DMS79 treated with DMSO at 0.1 percent for 48 hours (cell line): ENCODE results near the gene FAM131A.

Experiments
- DNase-seq: peaks from one replicate; lab custom pipeline; 2025; lab: John Stamatoyannopoulos, UW

Gene FAM131A

DNA sequence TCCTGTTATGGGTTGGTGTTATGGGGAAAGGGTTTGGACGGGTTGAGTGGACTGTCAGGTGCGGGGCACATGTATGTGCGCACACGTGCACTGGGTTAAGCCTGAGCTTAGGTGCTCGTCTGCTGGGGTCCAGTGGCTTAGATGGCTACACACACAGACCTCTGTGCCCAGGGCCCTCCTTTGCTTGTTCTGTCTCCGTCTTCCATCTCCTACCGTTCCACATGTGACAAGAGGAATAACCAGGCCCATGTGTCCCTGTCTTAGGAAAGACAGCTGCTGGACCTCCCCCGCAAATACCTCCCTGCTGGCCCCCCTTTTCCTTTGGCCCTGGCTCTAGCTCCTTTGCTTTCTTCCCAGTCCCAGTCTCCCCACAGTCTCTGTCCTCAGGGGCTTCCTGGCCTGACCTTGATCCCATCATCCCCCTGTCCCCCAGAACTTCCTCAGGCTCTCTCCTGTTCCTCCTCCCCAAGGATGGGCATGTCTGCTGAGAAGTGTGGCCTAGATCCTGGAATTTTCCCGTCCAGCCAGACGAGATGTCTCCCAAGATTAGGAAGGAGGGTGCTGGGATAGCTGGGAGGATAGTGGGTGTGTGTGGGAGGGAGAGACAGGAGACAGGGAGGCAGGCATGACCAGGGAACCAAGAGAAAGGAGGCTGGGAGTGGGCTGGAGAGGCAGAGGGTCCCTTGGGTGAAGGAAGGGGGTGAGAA lies 41.4 kb downstream of the FAM131A start:
- no peak for DNase-seq

DNA sequence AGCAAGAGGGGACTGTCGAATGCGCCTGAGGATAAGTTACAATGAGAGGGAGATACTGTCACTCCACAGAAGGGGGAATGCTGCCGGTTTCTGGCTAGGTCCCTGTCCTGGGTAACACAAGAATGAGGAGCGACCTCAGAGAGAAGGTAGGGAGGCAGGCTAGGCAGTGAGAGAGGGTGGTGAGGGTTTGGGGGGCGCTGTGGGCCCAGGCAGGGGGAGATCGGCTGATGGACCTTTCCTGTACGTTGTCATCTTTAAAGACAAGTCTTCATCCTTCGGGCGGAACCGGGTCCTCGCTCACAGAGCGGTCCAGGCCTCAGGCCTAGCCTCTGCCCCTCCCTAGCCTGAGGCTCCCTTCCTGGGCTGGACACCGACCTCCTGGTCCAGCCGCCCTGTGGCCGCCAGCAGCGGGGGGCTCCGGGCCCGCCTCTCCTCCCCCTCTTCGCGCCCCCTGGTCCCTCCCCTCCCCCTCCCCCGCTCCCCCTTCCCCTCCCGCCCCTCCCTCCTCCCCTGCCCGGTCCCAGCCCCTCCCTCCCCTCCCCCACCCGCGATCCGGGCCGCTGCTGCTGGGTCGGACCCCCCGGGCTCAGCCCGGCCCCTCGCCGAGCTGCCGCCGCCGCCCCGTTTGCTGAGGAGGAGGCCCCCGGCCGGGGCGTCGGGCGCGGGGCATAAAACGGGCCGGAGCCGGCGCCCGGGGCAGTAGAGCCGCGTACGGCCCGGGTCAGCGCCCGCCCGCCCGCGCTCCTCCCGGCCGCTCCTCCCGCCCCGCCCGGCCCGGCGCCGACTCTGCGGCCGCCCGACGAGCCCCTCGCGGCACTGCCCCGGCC lies 42.2 kb downstream of the FAM131A start, which contains the start of gene CHRD:
TSS of gene CHRD (plus strand) at position 697 of the 827 bp plus-strand sequence. CDS start 265 bp downstream, outside the sequence.
- no peak for DNase-seq

DNA sequence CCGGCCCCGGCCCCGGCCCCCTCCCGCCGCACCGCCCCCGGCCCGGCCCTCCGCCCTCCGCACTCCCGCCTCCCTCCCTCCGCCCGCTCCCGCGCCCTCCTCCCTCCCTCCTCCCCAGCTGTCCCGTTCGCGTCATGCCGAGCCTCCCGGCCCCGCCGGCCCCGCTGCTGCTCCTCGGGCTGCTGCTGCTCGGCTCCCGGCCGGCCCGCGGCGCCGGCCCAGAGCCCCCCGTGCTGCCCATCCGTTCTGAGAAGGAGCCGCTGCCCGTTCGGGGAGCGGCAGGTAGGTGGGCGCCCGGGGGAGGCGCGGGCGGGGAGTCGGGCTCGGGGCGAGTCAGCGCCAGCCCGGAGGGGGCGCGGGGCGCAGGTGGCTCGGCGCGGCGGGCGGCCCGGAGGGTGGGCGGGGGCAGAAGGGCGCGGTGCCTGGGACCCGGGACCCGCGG lies 42.8 kb downstream of the FAM131A start:
- DNase-seq = no peak

GRCh38 chr3:184380627-184381260 lies 43.3 kb downstream of the FAM131A start:
- DNase-seq = no peak

DNA sequence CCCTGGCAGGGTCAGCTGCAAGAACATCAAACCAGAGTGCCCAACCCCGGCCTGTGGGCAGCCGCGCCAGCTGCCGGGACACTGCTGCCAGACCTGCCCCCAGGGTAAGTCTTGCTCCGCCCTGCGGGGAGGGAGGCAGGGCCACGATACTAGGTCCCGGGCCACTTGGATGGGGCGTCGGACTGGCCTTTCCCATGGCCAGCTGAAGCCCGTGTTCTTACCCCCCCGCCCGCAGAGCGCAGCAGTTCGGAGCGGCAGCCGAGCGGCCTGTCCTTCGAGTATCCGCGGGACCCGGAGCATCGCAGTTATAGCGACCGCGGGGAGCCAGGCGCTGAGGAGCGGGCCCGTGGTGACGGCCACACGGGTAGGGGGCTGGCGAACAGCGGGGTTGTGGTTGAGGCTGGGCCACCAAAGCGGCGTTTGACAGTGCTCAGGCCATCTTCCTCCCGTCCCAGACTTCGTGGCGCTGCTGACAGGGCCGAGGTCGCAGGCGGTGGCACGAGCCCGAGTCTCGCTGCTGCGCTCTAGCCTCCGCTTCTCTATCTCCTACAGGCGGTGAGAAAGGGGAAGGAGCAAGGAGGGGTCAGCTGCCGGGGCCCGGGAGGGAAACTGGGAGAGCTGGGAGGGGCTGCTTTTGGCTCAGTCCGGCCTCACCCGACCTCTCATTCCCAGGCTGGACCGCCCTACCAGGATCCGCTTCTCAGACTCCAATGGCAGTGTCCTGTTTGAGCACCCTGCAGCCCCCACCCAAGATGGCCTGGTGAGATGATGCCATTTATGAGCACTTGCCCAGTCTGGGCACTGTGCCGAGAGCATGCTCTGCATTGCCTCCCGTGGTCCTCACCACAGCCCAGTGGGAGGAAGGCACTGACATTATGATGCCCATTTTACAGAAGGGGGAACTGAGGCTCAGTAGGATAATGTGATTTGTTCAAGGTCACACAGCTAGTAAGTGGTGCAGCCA lies 44.1 kb downstream of the FAM131A start:
- DNase-seq = no peak

DNA sequence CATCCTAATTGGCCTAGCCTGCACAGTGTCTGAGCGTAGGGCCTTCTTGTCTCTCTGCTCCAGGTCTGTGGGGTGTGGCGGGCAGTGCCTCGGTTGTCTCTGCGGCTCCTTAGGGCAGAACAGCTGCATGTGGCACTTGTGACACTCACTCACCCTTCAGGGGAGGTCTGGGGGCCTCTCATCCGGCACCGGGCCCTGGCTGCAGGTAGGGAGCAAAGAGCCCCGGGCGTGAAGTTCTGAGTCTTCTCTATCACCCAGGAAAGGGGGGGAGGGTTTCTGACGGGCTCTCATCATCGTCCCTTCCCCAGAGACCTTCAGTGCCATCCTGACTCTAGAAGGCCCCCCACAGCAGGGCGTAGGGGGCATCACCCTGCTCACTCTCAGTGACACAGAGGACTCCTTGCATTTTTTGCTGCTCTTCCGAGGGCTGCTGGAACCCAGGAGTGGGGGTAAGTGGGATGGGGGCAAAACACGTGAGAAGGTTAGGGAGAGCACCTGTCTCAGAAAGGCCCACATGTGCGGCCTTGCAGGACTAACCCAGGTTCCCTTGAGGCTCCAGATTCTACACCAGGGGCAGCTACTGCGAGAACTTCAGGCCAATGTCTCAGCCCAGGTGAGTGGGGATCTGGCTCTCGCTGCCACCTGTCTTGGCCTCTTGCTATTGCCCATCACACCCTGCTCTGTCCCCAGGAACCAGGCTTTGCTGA lies 45.1 kb downstream of the FAM131A start:
- DNase-seq = no peak

- no peak for DNase-seq
Observed at GRCh38 chr3:184383033-184383740, 45.8 kb downstream of the FAM131A start.

- DNase-seq = no peak
Observed at GRCh38 chr3:184384342-184384741, 46.9 kb downstream of the FAM131A start.

DNA sequence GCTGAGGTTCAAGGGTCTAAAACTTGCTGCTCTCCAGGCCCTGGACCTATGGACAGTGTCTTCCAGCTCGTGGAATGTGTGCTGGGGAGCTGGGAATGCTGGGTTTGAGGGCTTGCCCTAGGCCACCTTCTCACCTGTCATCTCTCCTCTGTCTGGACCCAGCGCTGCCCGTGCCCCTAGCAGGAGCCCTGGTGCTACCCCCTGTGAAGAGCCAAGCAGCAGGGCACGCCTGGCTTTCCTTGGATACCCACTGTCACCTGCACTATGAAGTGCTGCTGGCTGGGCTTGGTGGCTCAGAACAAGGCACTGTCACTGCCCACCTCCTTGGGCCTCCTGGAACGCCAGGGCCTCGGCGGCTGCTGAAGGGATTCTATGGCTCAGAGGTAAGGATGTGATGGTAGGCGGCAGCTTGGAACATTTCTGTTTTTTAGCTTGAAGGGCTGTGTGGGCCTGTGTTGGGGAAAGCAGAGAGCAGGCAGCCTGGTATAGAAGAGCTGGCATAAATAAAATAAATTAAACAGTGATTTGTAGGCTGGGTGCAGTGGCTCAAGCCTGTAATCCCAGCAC lies 47.5 kb downstream of the FAM131A start:
- DNase-seq = no peak

- no peak for DNase-seq
Observed at GRCh38 chr3:184386047-184386806, 48.8 kb downstream of the FAM131A start.

- no peak for DNase-seq
Observed at GRCh38 chr3:184387174-184387714, 49.8 kb downstream of the FAM131A start.

GRCh38 chr3:184388164-184388935 lies 51.0 kb downstream of the FAM131A start:
- no peak for DNase-seq

DNA sequence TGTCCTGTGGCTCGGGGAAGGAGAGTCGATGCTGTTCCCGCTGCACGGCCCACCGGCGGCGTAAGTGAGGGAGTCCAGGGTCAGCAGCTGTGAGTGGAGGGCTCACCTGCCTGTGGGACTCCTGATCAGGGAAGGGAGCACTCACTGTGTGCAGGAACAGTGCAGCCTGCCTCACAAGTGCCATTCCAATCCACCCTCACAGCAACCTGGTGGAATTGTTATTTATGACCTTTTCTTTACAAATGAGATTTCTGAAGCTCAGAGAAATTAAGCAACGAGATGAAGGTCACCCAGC lies 51.5 kb downstream of the FAM131A start:
- no peak for DNase-seq

DNA sequence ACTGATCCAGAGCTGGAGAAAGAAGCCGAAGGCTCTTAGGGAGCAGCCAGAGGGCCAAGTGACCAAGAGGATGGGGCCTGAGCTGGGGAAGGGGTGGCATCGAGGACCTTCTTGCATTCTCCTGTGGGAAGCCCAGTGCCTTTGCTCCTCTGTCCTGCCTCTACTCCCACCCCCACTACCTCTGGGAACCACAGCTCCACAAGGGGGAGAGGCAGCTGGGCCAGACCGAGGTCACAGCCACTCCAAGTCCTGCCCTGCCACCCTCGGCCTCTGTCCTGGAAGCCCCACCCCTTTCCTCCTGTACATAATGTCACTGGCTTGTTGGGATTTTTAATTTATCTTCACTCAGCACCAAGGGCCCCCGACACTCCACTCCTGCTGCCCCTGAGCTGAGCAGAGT lies 52.0 kb downstream of the FAM131A start:
- DNase-seq = no peak

- DNase-seq = no peak
Observed at GRCh38 chr3:184389935-184390528, 52.6 kb downstream of the FAM131A start.

GRCh38 chr3:184391266-184391665 lies 53.9 kb downstream of the FAM131A start:
- no peak for DNase-seq

GRCh38 chr3:184395320-184395660 lies 57.9 kb downstream of the FAM131A start:
- DNase-seq = no peak
